ENCODE results near the gene MTA2. TPM values are rescaled to one million over a fixed set of nuclear protein-coding genes. Genes with fewer than 3 reads are reported as not detected.
A peak's percentile ranks its signal among the peaks of the same experiment; 100 is the strongest.
"Not testable (repeated sequence)": the region's sequence is repeated elsewhere in the genome, so short reads cannot be mapped to it uniquely, and the experiment has no call there.

The MTA2 gene
- 10 to 100 TPM; 40.5 to 64.7 (median 43.0) TPM for polyA plus RNA-seq
- long read RNA-seq, donor 1, partial matches to known transcripts = 10 of 13 reads
- long read RNA-seq, donor 1, other reads (novel, unspliced or antisense) = 0 of 13 reads
- long read RNA-seq, donor 2 = 0 reads
- long read RNA-seq, donor 3, partial matches to known transcripts = 0 of 1 reads
- long read RNA-seq, donor 3, other reads (novel, unspliced or antisense) = 0 of 1 reads
- long read RNA-seq, donor 4 = 0 reads
- long read RNA-seq, donor 5 = 0 reads
- long read RNA-seq, donor 6, partial matches to known transcripts = 5 of 5 reads
- long read RNA-seq, donor 6, other reads (novel, unspliced or antisense) = 0 of 5 reads
- long read RNA-seq, donor 7 = 0 reads
- long read RNA-seq, donor 8 = 0 reads
- long read RNA-seq, donor 9, partial matches to known transcripts = 0 of 2 reads
- long read RNA-seq, donor 9, other reads (novel, unspliced or antisense) = 0 of 2 reads
- long read RNA-seq, donor 10, partial matches to known transcripts = 7 of 8 reads
- long read RNA-seq, donor 10, other reads (novel, unspliced or antisense) = 0 of 8 reads

GRCh38 chr11:62601372-62602140 lies at the start of gene MTA2:
MTA2 (minus strand) TSS chr11:62601865; CDS start chr11:62601450, 415 bp downstream.
- Histone ChIP-seq H3K4me3 (ENCODE audit: low read depth in 1 of 3, low read length in 3 of 3) (peak within 1 kb of the TSS; percentile 90 to 93 (median 93)), H3K27ac (ENCODE audit: low read depth in 1 of 3, low read length in 2 of 3) (peak within 1 kb of the TSS; percentile 85 to 95 (median 85)), H3K4me1 (ENCODE audit: control insufficient read depth in 3 of 3, insufficient read depth in 2 of 3, low read depth in 1 of 3, low read length in 2 of 3) (peaks cover 6 to 28% (median 6%) of the 10 kb centered on the region in 3 donors), H3K27me3 (ENCODE audit: control insufficient read depth in 3 of 3, insufficient read depth in 3 of 3, low read length in 3 of 3) (peaks cover 0 to 8% (median 0%) of the 10 kb centered on the region in 3 donors), H3K9me3 (ENCODE audit: control insufficient read depth in 2 of 2, insufficient read depth in 1 of 2, low read depth in 1 of 2, low read length in 1 of 2) (no peaks in the 10 kb centered on the region), H3K36me3 (ENCODE audit: control insufficient read depth in 3 of 3, insufficient read depth in 2 of 3, low read depth in 1 of 3, low read length in 3 of 3) (peaks cover 7 to 54% (median 13%) of the 10 kb centered on the region in 3 donors)
- 0 to 1% (median 0%) methylated on average over 78 to 83 of the region's 83 CpGs for WGBS, 3 donors
- FAIRE-seq = no peak
- DNase-seq = peak; percentile 98 to 99

- not testable (repeated sequence) for DNase-seq; H3K4me1 ChIP-seq (ENCODE audit: control insufficient read depth in 3 of 3, insufficient read depth in 2 of 3, low read depth in 1 of 3, low read length in 2 of 3); H3K9me3 ChIP-seq (ENCODE audit: control insufficient read depth in 2 of 2, insufficient read depth in 1 of 2, low read depth in 1 of 2, low read length in 1 of 2); H3K27me3 ChIP-seq (ENCODE audit: control insufficient read depth in 3 of 3, insufficient read depth in 3 of 3, low read length in 3 of 3); H3K4me3 ChIP-seq (ENCODE audit: low read depth in 1 of 3, low read length in 3 of 3); FAIRE-seq; H3K27ac ChIP-seq (ENCODE audit: low read depth in 1 of 3, low read length in 2 of 3)
- H3K36me3 ChIP-seq (ENCODE audit: control insufficient read depth in 3 of 3, insufficient read depth in 2 of 3, low read depth in 1 of 3, low read length in 3 of 3) = peaks cover 0 to 31% (median 3%) of the 10 kb centered on the region in 3 donors
- WGBS, 3 donors = 92 to 94% (median 92%) methylated on average over 12 of the region's 12 CpGs
Measured at GRCh38 chr11:62650283-62650682, 48.6 kb upstream of the MTA2 start.

- 90 to 91% (median 91%) methylated on average over 11 of the region's 11 CpGs for WGBS, 3 donors
- Histone ChIP-seq H3K4me3 (ENCODE audit: low read depth in 1 of 3, low read length in 3 of 3) (no peak overlapping the region), H3K36me3 (ENCODE audit: control insufficient read depth in 3 of 3, insufficient read depth in 2 of 3, low read depth in 1 of 3, low read length in 3 of 3) (peaks cover 0 to 35% (median 3%) of the 10 kb centered on the region in 3 donors), H3K27me3 (ENCODE audit: control insufficient read depth in 3 of 3, insufficient read depth in 3 of 3, low read length in 3 of 3) (no peaks in the 10 kb centered on the region), H3K4me1 (ENCODE audit: control insufficient read depth in 3 of 3, insufficient read depth in 2 of 3, low read depth in 1 of 3, low read length in 2 of 3) (peaks cover 5 to 12% (median 6%) of the 10 kb centered on the region in 3 donors), H3K9me3 (ENCODE audit: control insufficient read depth in 2 of 2, insufficient read depth in 1 of 2, low read depth in 1 of 2, low read length in 1 of 2) (no peaks in the 10 kb centered on the region), H3K27ac (ENCODE audit: low read depth in 1 of 3, low read length in 2 of 3) (no peak overlapping the region)
- no peak for DNase-seq
- no peak for FAIRE-seq
Measured at GRCh38 chr11:62649486-62649885, 47.8 kb upstream of the MTA2 start.

- Histone ChIP-seq H3K27me3 (ENCODE audit: control insufficient read depth in 3 of 3, insufficient read depth in 3 of 3, low read length in 3 of 3) (no peaks in the 10 kb centered on the region), H3K9me3 (ENCODE audit: control insufficient read depth in 2 of 2, insufficient read depth in 1 of 2, low read depth in 1 of 2, low read length in 1 of 2) (no peaks in the 10 kb centered on the region), H3K36me3 (ENCODE audit: control insufficient read depth in 3 of 3, insufficient read depth in 2 of 3, low read depth in 1 of 3, low read length in 3 of 3) (peaks cover 0 to 39% (median 3%) of the 10 kb centered on the region in 3 donors), H3K27ac (ENCODE audit: low read depth in 1 of 3, low read length in 2 of 3) (no peak overlapping the region), H3K4me1 (ENCODE audit: control insufficient read depth in 3 of 3, insufficient read depth in 2 of 3, low read depth in 1 of 3, low read length in 2 of 3) (peaks cover 5 to 17% (median 6%) of the 10 kb centered on the region in 3 donors), H3K4me3 (ENCODE audit: low read depth in 1 of 3, low read length in 3 of 3) (no peak overlapping the region)
- WGBS, 3 donors = 91 to 94% (median 94%) methylated on average over 11 of the region's 11 CpGs
- no peak for DNase-seq
- FAIRE-seq = no peak
Measured at GRCh38 chr11:62648967-62649364, 47.3 kb upstream of the MTA2 start.

GRCh38 chr11:62648185-62648966 lies 46.7 kb upstream of the MTA2 start:
- Histone ChIP-seq H3K9me3 (ENCODE audit: control insufficient read depth in 2 of 2, insufficient read depth in 1 of 2, low read depth in 1 of 2, low read length in 1 of 2) (no peaks in the 10 kb centered on the region), H3K27me3 (ENCODE audit: control insufficient read depth in 3 of 3, insufficient read depth in 3 of 3, low read length in 3 of 3) (no peaks in the 10 kb centered on the region), H3K27ac (ENCODE audit: low read depth in 1 of 3, low read length in 2 of 3) (no peak overlapping the region), H3K4me3 (ENCODE audit: low read depth in 1 of 3, low read length in 3 of 3) (no peak overlapping the region), H3K36me3 (ENCODE audit: control insufficient read depth in 3 of 3, insufficient read depth in 2 of 3, low read depth in 1 of 3, low read length in 3 of 3) (peaks cover 0 to 45% (median 3%) of the 10 kb centered on the region in 3 donors), H3K4me1 (ENCODE audit: control insufficient read depth in 3 of 3, insufficient read depth in 2 of 3, low read depth in 1 of 3, low read length in 2 of 3) (peaks cover 5 to 17% (median 6%) of the 10 kb centered on the region in 3 donors)
- 91 to 94% (median 94%) methylated on average over 24 of the region's 24 CpGs for WGBS, 3 donors
- no peak for FAIRE-seq
- DNase-seq = no peak

- Histone ChIP-seq H3K27me3 (ENCODE audit: control insufficient read depth in 3 of 3, insufficient read depth in 3 of 3, low read length in 3 of 3) (no peaks in the 10 kb centered on the region), H3K9me3 (ENCODE audit: control insufficient read depth in 2 of 2, insufficient read depth in 1 of 2, low read depth in 1 of 2, low read length in 1 of 2) (no peaks in the 10 kb centered on the region), H3K4me3 (ENCODE audit: low read depth in 1 of 3, low read length in 3 of 3) (no peak overlapping the region), H3K27ac (ENCODE audit: low read depth in 1 of 3, low read length in 2 of 3) (no peak overlapping the region), H3K36me3 (ENCODE audit: control insufficient read depth in 3 of 3, insufficient read depth in 2 of 3, low read depth in 1 of 3, low read length in 3 of 3) (peaks cover 0 to 49% (median 3%) of the 10 kb centered on the region in 3 donors), H3K4me1 (ENCODE audit: control insufficient read depth in 3 of 3, insufficient read depth in 2 of 3, low read depth in 1 of 3, low read length in 2 of 3) (peaks cover 5 to 17% (median 6%) of the 10 kb centered on the region in 3 donors)
- FAIRE-seq = no peak
- DNase-seq = no peak
- 85 to 88% (median 88%) methylated on average over 6 of the region's 6 CpGs for WGBS, 3 donors
Measured at GRCh38 chr11:62647609-62648005, 45.9 kb upstream of the MTA2 start.

- H3K4me1 ChIP-seq (ENCODE audit: control insufficient read depth in 3 of 3, insufficient read depth in 2 of 3, low read depth in 1 of 3, low read length in 2 of 3) = peaks cover 5 to 17% (median 6%) of the 10 kb centered on the region in 3 donors
- no peaks in the 10 kb centered on the region for H3K9me3 ChIP-seq (ENCODE audit: control insufficient read depth in 2 of 2, insufficient read depth in 1 of 2, low read depth in 1 of 2, low read length in 1 of 2)
- peaks cover 0 to 52% (median 3%) of the 10 kb centered on the region in 3 donors for H3K36me3 ChIP-seq (ENCODE audit: control insufficient read depth in 3 of 3, insufficient read depth in 2 of 3, low read depth in 1 of 3, low read length in 3 of 3)
- H3K27me3 ChIP-seq (ENCODE audit: control insufficient read depth in 3 of 3, insufficient read depth in 3 of 3, low read length in 3 of 3) = no peaks in the 10 kb centered on the region
- H3K4me3 ChIP-seq (ENCODE audit: low read depth in 1 of 3, low read length in 3 of 3) = peak overlapping the region in 1 of 3 donors; percentile 13
- DNase-seq (no peak), FAIRE-seq (no peak)
- peak overlapping the region in 2 of 3 donors; percentile 63 to 73 for H3K27ac ChIP-seq (ENCODE audit: low read depth in 1 of 3, low read length in 2 of 3)
- 63 to 69% (median 65%) methylated on average over 32 of the region's 32 CpGs for WGBS, 3 donors
Measured at GRCh38 chr11:62646825-62647608, 45.4 kb upstream of the MTA2 start.

Measured in small intestine (tissue), 16 donors.